Measurements from ENCODE around the gene NDUFB5.
"Not testable (repeated sequence)": the region's sequence is repeated elsewhere in the genome, so short reads cannot be mapped to it uniquely, and the experiment has no call there.

NDUFB5 gene

GRCh38 chr3:179640469-179640868, 35.9 kb downstream of the NDUFB5 start:
- DNase-seq, result no peak

GRCh38 chr3:179642871-179643270, 38.3 kb downstream of the NDUFB5 start:
- no peak for DNase-seq

- not testable (repeated sequence) for DNase-seq
Observed at GRCh38 chr3:179643837-179644236, 39.2 kb downstream of the NDUFB5 start.

- no peak for DNase-seq
Observed at GRCh38 chr3:179646177-179646576, 41.6 kb downstream of the NDUFB5 start.

- DNase-seq, result peak; percentile 23
Observed at GRCh38 chr3:179651687-179652446, 47.3 kb downstream of the NDUFB5 start.

- peak; percentile 62 for DNase-seq
Observed at GRCh38 chr3:179652447-179653095, 48.0 kb downstream of the NDUFB5 start, which contains the start of gene USP13. TSS of gene USP13 (plus strand) at chr3:179653040. CDS start at chr3:179653226, 186 bp downstream.

- DNase-seq, result peak; percentile 69
Observed at GRCh38 chr3:179653096-179653797, 48.7 kb downstream of the NDUFB5 start.

GRCh38 chr3:179655236-179655635, 50.6 kb downstream of the NDUFB5 start:
- DNase-seq, result no peak

GRCh38 chr3:179658606-179659005, 54.0 kb downstream of the NDUFB5 start:
- DNase-seq, result no peak

GRCh38 chr3:179660872-179661271, 56.3 kb downstream of the NDUFB5 start:
- no peak for DNase-seq

- no peak for DNase-seq
Observed at GRCh38 chr3:179661777-179662176, 57.2 kb downstream of the NDUFB5 start.

GRCh38 chr3:179663093-179663492, 58.5 kb downstream of the NDUFB5 start:
- no peak for DNase-seq

GRCh38 chr3:179666030-179666429, 61.4 kb downstream of the NDUFB5 start:
- no peak for DNase-seq

- no peak for DNase-seq
Observed at GRCh38 chr3:179666436-179667035, 61.9 kb downstream of the NDUFB5 start.

GRCh38 chr3:179668429-179668828, 63.8 kb downstream of the NDUFB5 start:
- no peak for DNase-seq

- no peak for DNase-seq
Observed at GRCh38 chr3:179670311-179670710, 65.7 kb downstream of the NDUFB5 start.

- no peak for DNase-seq
Observed at GRCh38 chr3:179671309-179671708, 66.7 kb downstream of the NDUFB5 start.

- DNase-seq, result no peak
Observed at GRCh38 chr3:179671747-179672242, 67.2 kb downstream of the NDUFB5 start.

- no peak for DNase-seq
Observed at GRCh38 chr3:179672918-179673317, 68.3 kb downstream of the NDUFB5 start.

GRCh38 chr3:179673523-179673922, 68.9 kb downstream of the NDUFB5 start:
- DNase-seq, result no peak

GRCh38 chr3:179676081-179676480, 71.5 kb downstream of the NDUFB5 start:
- DNase-seq, result no peak
